ENCODE data around the gene SRPX2. TPM values are rescaled to one million over a fixed set of nuclear protein-coding genes. Genes with fewer than 3 reads are reported as not detected.

Gene SRPX2
- total RNA-seq, 2 donors from 2014 or later = 60.7 to 61.2 TPM

DNA sequence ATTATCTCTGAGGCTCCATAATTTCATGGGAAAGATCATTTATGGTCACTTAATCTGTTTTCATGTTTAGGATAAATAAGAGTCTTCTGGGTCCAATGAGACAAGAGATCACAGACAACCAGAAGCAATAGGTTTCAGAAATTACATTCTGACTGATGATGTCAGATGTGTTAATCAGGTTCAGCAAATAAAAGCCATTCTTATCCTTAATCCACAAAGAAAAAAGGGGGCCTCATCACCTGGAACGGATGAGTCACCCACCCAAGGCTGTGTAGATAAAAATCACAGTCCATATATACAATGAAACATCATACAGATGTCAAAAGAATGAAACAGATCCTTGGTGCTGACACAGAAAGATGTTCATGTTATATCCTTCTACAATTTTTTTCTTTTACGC is 51.3 kb downstream of the SRPX2 start:
- DNase-seq (ENCODE audit: low spot score) (no peak), ATAC-seq (ENCODE audit: insufficient number of reproducible peaks, low FRiP score, low read depth) (no peak)
- H3K4me1 ChIP-seq (ENCODE audit: control insufficient read depth in 1 of 2, low read depth in 2 of 2) = no peaks in the 10 kb centered on the region
- no peaks in the 10 kb centered on the region for H3K36me3 ChIP-seq
- H3K27me3 ChIP-seq (replicated peaks; ENCODE audit: insufficient read depth) = no peaks in the 10 kb centered on the region
- no peak overlapping the region for H3K4me3 ChIP-seq
- H3K9me3 ChIP-seq = no peaks in the 10 kb centered on the region
- TF ChIP-seq, protein P1, sequence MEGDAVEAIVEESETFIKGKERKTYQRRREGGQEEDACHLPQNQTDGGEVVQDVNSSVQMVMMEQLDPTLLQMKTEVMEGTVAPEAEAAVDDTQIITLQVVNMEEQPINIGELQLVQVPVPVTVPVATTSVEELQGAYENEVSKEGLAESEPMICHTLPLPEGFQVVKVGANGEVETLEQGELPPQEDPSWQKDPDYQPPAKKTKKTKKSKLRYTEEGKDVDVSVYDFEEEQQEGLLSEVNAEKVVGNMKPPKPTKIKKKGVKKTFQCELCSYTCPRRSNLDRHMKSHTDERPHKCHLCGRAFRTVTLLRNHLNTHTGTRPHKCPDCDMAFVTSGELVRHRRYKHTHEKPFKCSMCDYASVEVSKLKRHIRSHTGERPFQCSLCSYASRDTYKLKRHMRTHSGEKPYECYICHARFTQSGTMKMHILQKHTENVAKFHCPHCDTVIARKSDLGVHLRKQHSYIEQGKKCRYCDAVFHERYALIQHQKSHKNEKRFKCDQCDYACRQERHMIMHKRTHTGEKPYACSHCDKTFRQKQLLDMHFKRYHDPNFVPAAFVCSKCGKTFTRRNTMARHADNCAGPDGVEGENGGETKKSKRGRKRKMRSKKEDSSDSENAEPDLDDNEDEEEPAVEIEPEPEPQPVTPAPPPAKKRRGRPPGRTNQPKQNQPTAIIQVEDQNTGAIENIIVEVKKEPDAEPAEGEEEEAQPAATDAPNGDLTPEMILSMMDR (IDR thresholded peaks at IDR 0.05) = no peak
- H3K27ac ChIP-seq = no peak overlapping the region

DNA sequence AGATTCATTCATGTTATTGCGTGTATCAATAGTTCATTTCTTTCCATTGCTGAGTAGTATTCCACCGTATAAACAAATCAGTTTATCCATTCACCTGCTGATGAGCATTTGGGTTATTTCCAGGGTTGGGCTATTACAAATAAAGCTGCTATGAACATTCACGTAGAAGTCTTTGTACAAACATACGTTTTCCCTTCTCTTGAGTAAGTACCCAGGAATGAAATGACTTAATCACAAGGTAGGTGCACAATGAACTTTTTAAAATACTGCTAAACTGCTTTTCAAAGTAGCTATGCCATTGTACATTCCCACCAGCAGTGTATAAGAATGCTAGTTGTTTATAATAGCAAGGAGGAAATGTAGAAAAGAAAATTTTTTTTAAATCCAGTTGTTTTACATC is 52.0 kb downstream of the SRPX2 start:
- ATAC-seq (ENCODE audit: insufficient number of reproducible peaks, low FRiP score, low read depth) = no peak

GRCh38 chrX:100696699-100697351 is 52.8 kb downstream of the SRPX2 start:
- H3K27me3 ChIP-seq (replicated peaks; ENCODE audit: insufficient read depth) = no peaks in the 10 kb centered on the region
- no peaks in the 10 kb centered on the region for H3K36me3 ChIP-seq
- no peak for ATAC-seq (ENCODE audit: insufficient number of reproducible peaks, low FRiP score, low read depth)
- DNase-seq (ENCODE audit: low spot score) = no peak
- H3K27ac ChIP-seq = no peak overlapping the region
- TF ChIP-seq, protein P1 (IDR thresholded peaks at IDR 0.05) = no peak
- H3K9me3 ChIP-seq = no peaks in the 10 kb centered on the region
- no peaks in the 10 kb centered on the region for H3K4me1 ChIP-seq (ENCODE audit: control insufficient read depth in 1 of 2, low read depth in 2 of 2)
- no peak overlapping the region for H3K4me3 ChIP-seq

More for the DNA sequence above, 52.0 kb downstream of the SRPX2 start:
- H3K27me3 ChIP-seq (replicated peaks; ENCODE audit: insufficient read depth) = no peaks in the 10 kb centered on the region
- no peak overlapping the region for H3K27ac ChIP-seq
- no peaks in the 10 kb centered on the region for H3K4me1 ChIP-seq (ENCODE audit: control insufficient read depth in 1 of 2, low read depth in 2 of 2)
- no peaks in the 10 kb centered on the region for H3K36me3 ChIP-seq
- TF ChIP-seq, protein P1 (IDR thresholded peaks at IDR 0.05) = no peak
- H3K4me3 ChIP-seq = no peak overlapping the region
- no peak for DNase-seq (ENCODE audit: low spot score)
- H3K9me3 ChIP-seq = no peaks in the 10 kb centered on the region

DNA sequence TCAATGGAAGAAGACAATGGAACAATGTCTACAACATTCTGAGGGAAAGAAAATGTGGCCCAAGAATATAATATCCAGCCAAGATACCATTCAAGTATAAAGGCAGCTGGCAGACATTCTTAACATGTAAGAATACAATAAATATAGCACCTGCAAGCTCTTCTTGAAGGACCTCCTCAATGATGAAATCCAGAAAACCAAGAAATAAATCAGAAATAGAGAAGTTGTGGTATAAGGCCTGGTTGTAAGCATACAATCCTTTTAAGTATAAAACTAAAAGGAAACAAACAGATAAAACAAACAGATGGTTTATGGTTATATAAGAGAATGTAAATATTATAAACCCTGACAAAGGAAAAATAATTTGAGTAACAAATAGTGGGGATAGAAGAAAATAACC is 54.6 kb downstream of the SRPX2 start:
- DNase-seq (ENCODE audit: low spot score) (no peak), ATAC-seq (ENCODE audit: insufficient number of reproducible peaks, low FRiP score, low read depth) (no peak)
- H3K9me3 ChIP-seq = no peaks in the 10 kb centered on the region
- H3K36me3 ChIP-seq = no peaks in the 10 kb centered on the region
- no peak overlapping the region for H3K27ac ChIP-seq
- no peaks in the 10 kb centered on the region for H3K4me1 ChIP-seq (ENCODE audit: control insufficient read depth in 1 of 2, low read depth in 2 of 2)
- H3K27me3 ChIP-seq (replicated peaks; ENCODE audit: insufficient read depth) = no peaks in the 10 kb centered on the region
- H3K4me3 ChIP-seq = no peak overlapping the region
- TF ChIP-seq, protein P1 (IDR thresholded peaks at IDR 0.05) = no peak

DNA sequence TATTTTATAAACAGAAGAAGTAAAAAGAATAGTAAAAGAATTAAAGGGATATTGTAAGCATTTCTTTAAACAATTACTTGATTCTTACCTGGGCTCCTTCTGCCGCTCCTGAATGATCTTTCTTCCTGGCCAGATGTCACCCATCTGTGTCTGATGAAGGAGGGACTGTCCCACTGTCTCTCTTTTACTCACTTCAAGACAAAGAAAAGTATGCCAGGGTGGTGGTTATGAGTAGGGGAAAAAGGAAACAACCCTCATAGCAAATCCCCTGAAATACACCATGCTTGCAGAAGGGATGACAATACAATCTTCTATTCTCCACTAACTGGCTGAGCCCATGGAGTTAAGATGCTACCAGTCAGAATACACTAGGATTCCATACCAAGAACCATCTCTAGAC is 56.8 kb downstream of the SRPX2 start:
- no peaks in the 10 kb centered on the region for H3K36me3 ChIP-seq
- TF ChIP-seq, protein P1 (IDR thresholded peaks at IDR 0.05) = no peak
- DNase-seq (ENCODE audit: low spot score) (no peak), ATAC-seq (ENCODE audit: insufficient number of reproducible peaks, low FRiP score, low read depth) (no peak)
- H3K9me3 ChIP-seq = no peaks in the 10 kb centered on the region
- H3K4me3 ChIP-seq = no peak overlapping the region
- H3K27me3 ChIP-seq (replicated peaks; ENCODE audit: insufficient read depth) = no peaks in the 10 kb centered on the region
- no peak overlapping the region for H3K27ac ChIP-seq
- no peaks in the 10 kb centered on the region for H3K4me1 ChIP-seq (ENCODE audit: control insufficient read depth in 1 of 2, low read depth in 2 of 2)

Data from thoracic aorta (tissue), 2 donors.